Smooth muscle cell (in vitro differentiated cells): ENCODE results near the gene RAB6D. TPM values are rescaled to one million over a fixed set of nuclear protein-coding genes. Genes with fewer than 3 reads are reported as not detected.
"Not testable (repeated sequence)": the region's sequence is repeated elsewhere in the genome, so short reads cannot be mapped to it uniquely, and the experiment has no call there.

Source experiments
- DNase-seq: peaks from one replicate; lab custom pipeline; 2025; ENCODE audit not compliant: unreplicated experiment; lab: John Stamatoyannopoulos, UW
- H2AFZ ChIP-seq: fragments of 200-600 bp; sonication (generic); 2 replicates; pipeline ENCODE4 v1.6.0; 2016; ENCODE audit warnings: antibody characterized with exemption, low read depth, mild to moderate bottlenecking
- H3F3A ChIP-seq: fragments of 200-600 bp; sonication (generic); 2 replicates; pipeline ENCODE4 v1.6.0; 2017; ENCODE audit warnings: antibody characterized with exemption, low read depth
- H3K27ac ChIP-seq: fragments of 200-600 bp; sonication (generic); 2 replicates; pipeline ENCODE4 v1.5.1; 2016; ENCODE audit warnings: low read depth, mild to moderate bottlenecking
- H3K27me3 ChIP-seq: fragments of 200-600 bp; sonication (generic); 2 replicates; pipeline ENCODE4 v1.6.1; 2016; ENCODE audit warnings: low read depth, mild to moderate bottlenecking
- H3K36me3 ChIP-seq: fragments of 200-600 bp; sonication (generic); 2 replicates; pipeline ENCODE4 v1.5.1; 2016; ENCODE audit warnings: low read depth
- H3K4me1 ChIP-seq: fragments of 200-600 bp; sonication (generic); 2 replicates; pipeline ENCODE4 v1.5.1; 2016; ENCODE audit warnings: low read depth
- H3K4me2 ChIP-seq: fragments of 200-600 bp; sonication (generic); 2 replicates; pipeline ENCODE4 v1.6.0; 2016; ENCODE audit warnings: mild to moderate bottlenecking
- H3K4me3 ChIP-seq: fragments of 200-600 bp; sonication (generic); 2 replicates; pipeline ENCODE4 v1.5.1; 2016; ENCODE audit warnings: mild to moderate bottlenecking
- H3K79me2 ChIP-seq: fragments of 200-600 bp; sonication (generic); 2 replicates; pipeline ENCODE4 v1.6.0; 2016; ENCODE audit warnings: low read depth, mild to moderate bottlenecking
- H3K9ac ChIP-seq: fragments of 200-600 bp; sonication (generic); 2 replicates; pipeline ENCODE4 v1.6.0; 2016; ENCODE audit warnings: low read depth
- H3K9me3 ChIP-seq: fragments of 200-600 bp; sonication (generic); replicated peaks from 2 replicates; pipeline ENCODE4 v1.5.1; 2016; ENCODE audit warnings: low read depth
- H4K20me1 ChIP-seq: fragments of 200-600 bp; sonication (generic); 2 replicates; pipeline ENCODE4 v1.6.0; 2016; ENCODE audit warnings: low read depth
- WGBS: methylation state at CpG from one replicate; pipeline ENCODE4 v1.1.7; 2016; ENCODE audit warnings: low lambda C conversion rate; 5-methylcytosine and 5-hydroxymethylcytosine counted together
- polyA plus RNA-seq: library from polyadenylated mRNA; unstranded; fragments of >200 nt; fragmentation: Nextera tagmentation; extraction: Ambion mirVana; gene quantifications from 2 replicates; pipeline ENCODE4 v1.2.1, GENCODE V29; 2016
- total RNA-seq: library from RNA; depleted of rRNA; stranded (reverse); fragments of >200 nt; gene quantifications from 2 replicates; pipeline ENCODE4 v1.2.3, GENCODE V29; 2014
- TF ChIP-seq, protein P1 (sequence below): fragments of 200-600 bp; sonication (generic); IDR thresholded peaks from 2 replicates; pipeline ENCODE4 v1.5.1; 2017; ENCODE audit warnings: borderline replicate concordance, mild to moderate bottlenecking, antibody characterized with exemption; ENCODE audit not compliant: insufficient read depth, poor library complexity, severe bottlenecking

The RAB6D gene
- total and polyA plus RNA-seq, 2 experiments from 2014 or later = 0.18 TPM; not detected in 1

DNA sequence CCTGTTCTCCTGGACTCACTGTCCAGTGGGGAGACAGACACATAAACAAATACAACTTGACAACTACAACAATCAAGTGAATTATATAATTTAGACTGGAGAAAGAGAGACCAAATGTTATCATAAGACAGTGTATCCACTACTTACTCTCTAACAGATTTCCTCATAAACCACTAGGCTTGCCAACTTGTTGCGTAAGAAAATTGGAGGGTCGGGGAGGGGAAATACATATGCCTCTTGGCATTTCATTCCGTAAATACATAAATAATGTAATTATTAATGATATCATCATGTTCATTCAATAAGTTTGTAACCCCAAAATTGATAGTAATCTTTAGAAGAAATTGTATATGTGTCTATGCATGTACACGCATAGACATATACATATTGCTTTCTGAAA is 14.9 kb downstream of the RAB6D start:
- DNase-seq = no peak
- Histone ChIP-seq H3F3A (no peaks in the 10 kb centered on the region), H3K36me3 (no peaks in the 10 kb centered on the region), H3K9me3 (no peaks in the 10 kb centered on the region), H3K4me1 (no peaks in the 10 kb centered on the region), H3K9ac (no peak overlapping the region), H3K4me2 (no peak overlapping the region), H4K20me1 (no peaks in the 10 kb centered on the region), H3K79me2 (no peaks in the 10 kb centered on the region), H2AFZ (no peak overlapping the region), H3K4me3 (no peak overlapping the region), H3K27ac (no peak overlapping the region), H3K27me3 (peaks cover 12% of the 10 kb centered on the region)
- TF ChIP-seq, protein P1, sequence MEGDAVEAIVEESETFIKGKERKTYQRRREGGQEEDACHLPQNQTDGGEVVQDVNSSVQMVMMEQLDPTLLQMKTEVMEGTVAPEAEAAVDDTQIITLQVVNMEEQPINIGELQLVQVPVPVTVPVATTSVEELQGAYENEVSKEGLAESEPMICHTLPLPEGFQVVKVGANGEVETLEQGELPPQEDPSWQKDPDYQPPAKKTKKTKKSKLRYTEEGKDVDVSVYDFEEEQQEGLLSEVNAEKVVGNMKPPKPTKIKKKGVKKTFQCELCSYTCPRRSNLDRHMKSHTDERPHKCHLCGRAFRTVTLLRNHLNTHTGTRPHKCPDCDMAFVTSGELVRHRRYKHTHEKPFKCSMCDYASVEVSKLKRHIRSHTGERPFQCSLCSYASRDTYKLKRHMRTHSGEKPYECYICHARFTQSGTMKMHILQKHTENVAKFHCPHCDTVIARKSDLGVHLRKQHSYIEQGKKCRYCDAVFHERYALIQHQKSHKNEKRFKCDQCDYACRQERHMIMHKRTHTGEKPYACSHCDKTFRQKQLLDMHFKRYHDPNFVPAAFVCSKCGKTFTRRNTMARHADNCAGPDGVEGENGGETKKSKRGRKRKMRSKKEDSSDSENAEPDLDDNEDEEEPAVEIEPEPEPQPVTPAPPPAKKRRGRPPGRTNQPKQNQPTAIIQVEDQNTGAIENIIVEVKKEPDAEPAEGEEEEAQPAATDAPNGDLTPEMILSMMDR = no peak
- 98% methylated on average over 4 of the region's 4 CpGs for WGBS

DNA sequence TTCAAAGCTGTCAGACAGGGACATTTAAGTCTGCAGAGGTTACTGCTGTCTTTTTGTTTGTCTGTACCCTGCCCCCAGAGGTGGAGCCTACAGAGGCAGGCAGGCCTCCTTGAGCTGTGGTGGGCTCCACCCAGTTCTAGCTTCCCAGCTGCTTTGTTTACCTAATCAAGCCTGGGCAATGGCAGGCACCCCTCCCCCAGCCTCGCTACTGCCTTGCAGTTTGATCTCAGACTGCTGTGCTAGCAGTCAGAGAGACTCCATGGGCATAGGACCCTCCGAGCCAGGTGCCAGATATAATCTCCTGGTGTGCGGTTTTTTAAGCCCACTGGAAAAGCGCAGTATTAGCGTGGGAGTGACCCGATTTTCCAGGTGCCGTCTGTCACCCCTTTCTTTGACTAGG is 16.9 kb downstream of the RAB6D start:
- not testable (repeated sequence) for H3K79me2 ChIP-seq, H4K20me1 ChIP-seq, DNase-seq, H3K27ac ChIP-seq, H3K4me1 ChIP-seq, H3K36me3 ChIP-seq, H3K4me3 ChIP-seq, H3F3A ChIP-seq, H3K9me3 ChIP-seq, H3K4me2 ChIP-seq, H2AFZ ChIP-seq, H3K27me3 ChIP-seq, H3K9ac ChIP-seq
- 77% methylated on average over 7 of the region's 7 CpGs for WGBS

DNA sequence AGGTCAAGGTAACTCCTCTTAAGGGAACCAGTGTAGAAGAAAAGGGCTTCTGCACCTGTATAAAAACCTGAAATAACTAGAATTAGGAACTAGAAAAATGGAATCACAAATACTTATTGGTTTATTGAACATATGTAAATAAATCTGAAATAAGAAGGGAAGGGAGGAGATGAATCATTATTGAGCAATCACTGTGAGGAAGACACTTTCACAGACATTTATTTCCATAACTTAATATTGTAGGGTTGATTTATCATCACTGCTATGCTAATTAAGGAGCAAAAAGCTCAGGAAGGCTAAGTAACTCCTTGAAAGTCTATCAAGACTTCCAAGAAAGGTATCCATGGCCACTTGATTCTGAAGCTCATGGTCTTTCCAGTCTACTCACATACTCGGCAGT is 24.7 kb downstream of the RAB6D start:
- H3K4me3 ChIP-seq, H3K9me3 ChIP-seq, DNase-seq, H4K20me1 ChIP-seq, H3K36me3 ChIP-seq, H3K27me3 ChIP-seq, H3K4me2 ChIP-seq, H3K9ac ChIP-seq, H3F3A ChIP-seq, H2AFZ ChIP-seq, H3K4me1 ChIP-seq, H3K27ac ChIP-seq, H3K79me2 ChIP-seq: not testable (repeated sequence)
- 92% methylated on average over 1 of the region's 1 CpG for WGBS

DNA sequence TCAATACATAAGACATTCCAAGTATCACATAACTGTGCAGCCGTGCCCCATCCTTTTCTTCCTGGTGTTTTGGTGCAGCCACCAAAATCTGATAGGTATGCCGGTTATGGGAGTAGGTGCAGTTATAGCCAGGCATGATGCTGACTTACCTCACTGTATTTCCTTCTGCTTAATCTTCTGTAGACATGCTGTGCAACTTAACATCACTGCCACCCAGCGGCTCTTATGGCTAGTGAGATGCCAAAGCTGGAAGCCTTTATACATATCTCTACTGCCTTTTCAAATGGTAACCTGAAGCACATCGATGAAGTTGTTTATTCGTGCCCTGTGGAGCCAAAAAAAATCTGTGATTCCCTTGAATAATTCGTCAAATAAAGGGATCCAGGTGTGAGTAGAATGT is 28.6 kb downstream of the RAB6D start:
- WGBS = 40% methylated on average over 6 of the region's 6 CpGs
- H3F3A ChIP-seq, H3K36me3 ChIP-seq: not testable (repeated sequence)

DNA sequence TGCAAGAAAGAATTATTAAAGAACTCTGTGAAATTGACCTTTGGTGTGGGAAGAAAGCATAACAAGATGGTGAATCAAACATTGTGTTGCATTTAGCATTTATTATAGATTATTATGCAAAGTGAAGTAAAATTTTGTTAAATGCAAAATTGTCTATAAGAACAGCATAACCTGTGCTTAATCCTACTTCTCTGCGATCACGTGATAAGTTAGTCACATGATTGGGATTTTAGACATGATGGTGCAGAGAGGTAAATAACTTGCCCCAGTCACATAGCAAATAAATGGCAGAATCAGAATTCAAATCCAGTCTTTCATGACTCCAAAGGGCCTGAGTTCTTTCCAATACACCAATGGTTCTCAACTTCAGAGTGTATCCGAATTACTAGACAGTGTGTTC is 31.3 kb downstream of the RAB6D start:
- WGBS = 92% methylated on average over 3 of the region's 3 CpGs

More for the DNA sequence above, 28.6 kb downstream of the RAB6D start:
- H3K79me2 ChIP-seq, H3K4me1 ChIP-seq, H3K4me3 ChIP-seq, H2AFZ ChIP-seq, H3K9ac ChIP-seq, H3K27ac ChIP-seq, DNase-seq, H3K4me2 ChIP-seq, H4K20me1 ChIP-seq, H3K9me3 ChIP-seq: not testable (repeated sequence)
- H3K27me3 ChIP-seq = peaks cover 27% of the 10 kb centered on the region

DNA sequence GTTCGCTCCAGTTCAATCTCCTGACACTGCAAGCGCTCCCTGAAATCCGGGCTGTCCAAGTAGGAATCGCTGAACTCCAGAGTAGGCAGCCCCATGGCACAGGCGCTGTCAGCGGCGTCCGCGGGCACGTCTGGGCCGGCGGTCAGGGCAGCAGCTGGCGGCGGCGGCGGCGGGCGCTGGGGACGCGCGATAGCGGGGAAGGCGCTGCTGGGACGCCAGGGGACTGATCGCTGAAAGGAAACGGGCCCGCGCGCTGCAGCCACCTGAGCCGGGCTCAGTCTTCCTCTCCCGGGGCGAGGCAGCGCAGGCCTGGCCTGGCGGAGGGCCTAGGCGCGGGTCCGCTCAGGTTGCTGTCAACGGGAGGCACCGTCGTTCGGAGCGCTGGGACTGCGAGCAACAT is 33.0 kb downstream of the RAB6D start:
- not testable (repeated sequence) for H4K20me1 ChIP-seq, H3K79me2 ChIP-seq, H3K36me3 ChIP-seq, H3K27ac ChIP-seq, H2AFZ ChIP-seq, H3K4me1 ChIP-seq, DNase-seq, H3F3A ChIP-seq, H3K9me3 ChIP-seq, H3K9ac ChIP-seq
- H3K27me3 ChIP-seq = peaks cover 42% of the 10 kb centered on the region
- H3K4me3 ChIP-seq = peak overlapping the region; percentile 13
- H3K4me2 ChIP-seq = peak overlapping the region; percentile 69
- 4% methylated on average over 26 of the region's 43 CpGs for WGBS

More for the DNA sequence above, 31.3 kb downstream of the RAB6D start:
- H3K9me3 ChIP-seq, H3F3A ChIP-seq, H3K4me2 ChIP-seq, H4K20me1 ChIP-seq, H2AFZ ChIP-seq, H3K4me3 ChIP-seq, H3K27ac ChIP-seq, H3K79me2 ChIP-seq, H3K36me3 ChIP-seq, DNase-seq, H3K4me1 ChIP-seq, H3K9ac ChIP-seq: not testable (repeated sequence)
- H3K27me3 ChIP-seq = peaks cover 42% of the 10 kb centered on the region
